NOMO-1 treated with DMSO at 0.1 percent for 48 hours (cell line): ENCODE data around the gene PRRC1.

Source experiments
- DNase-seq: peaks from one replicate; lab custom pipeline; 2025; ENCODE audit not compliant: unreplicated experiment; lab: John Stamatoyannopoulos, UW

PRRC1 gene

DNA sequence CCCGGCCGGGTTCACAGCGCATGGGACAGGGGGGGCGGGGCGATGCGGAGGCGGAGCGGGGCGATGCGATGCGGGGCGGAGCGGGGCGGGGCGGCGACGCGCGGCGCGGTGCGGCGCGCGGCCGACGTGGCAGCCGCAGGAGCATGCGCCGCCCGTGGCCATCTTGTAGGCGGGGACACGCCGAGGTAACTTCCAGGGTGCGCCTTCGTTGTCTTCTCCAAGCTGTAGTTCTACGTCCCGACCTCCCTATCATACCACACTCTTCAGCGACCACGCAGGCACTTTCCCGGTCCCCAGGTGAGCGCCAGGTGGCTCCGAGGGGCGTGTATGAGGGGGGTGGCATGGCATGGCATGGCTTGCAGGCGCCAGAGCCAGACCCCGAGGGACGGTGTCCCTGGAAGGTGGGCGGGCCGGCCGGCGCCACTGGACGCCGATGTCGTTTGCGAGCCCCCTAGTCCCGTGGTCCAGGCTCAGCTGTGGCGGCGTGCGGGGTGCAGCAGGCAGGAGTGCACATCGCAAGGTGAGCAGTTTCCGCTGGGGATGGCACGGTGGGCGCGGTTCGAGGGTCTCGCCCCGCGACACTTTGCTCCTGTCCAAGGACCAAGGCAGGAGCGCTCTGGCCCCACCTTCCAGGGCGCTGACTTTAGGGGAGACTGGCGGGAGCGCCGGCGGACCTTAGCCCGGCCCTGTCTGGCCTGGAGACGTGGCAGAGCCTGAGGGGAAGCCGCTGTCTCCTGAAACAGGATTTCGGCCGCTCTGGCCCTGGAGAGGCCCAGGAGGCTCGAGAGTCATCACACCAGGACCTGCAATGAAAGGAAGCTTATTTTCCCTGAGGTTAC lies at the start of gene PRRC1:
TSS of gene PRRC1 (plus strand) at position 161 of the 839 bp plus-strand sequence. CDS start 5,840 bp downstream, outside the sequence.
- DNase-seq = peak; percentile 80

DNA sequence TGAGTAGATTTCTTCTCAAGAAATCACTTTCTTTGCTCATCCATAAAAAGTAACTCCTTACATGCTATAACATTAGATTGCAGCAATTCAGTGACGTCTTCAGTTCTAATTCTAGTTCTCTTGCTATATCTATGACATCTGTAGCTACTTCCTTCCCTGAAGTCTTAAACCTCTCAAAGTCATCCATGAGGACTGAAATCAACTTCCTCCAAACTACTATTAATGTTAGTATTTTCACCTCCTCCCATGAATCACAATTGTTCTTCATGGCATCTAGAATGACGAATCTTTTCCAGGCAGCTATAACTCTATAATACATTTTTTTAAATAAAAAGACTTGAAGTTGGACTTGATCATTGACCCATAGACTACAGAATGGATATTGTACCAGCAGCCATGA lies 46.2 kb upstream of the PRRC1 start:
- no peak for DNase-seq

DNA sequence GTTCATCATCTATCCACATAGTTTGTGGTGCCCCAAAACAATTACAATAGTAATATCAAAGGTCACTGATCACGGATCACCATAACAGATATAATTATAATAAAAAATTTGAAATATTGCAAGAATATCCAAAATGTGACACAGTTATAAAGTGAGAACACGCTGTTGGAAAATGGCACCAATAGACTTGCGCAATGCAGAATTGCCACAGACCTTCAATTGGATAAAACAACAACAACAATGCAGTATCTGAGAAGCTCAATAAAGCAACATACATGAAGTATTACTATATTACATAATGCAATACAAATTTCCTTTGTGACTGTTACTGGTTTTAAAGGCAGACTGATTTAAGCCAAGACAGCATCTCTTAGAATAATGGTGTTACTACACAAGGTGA lies 44.7 kb upstream of the PRRC1 start:
- no peak for DNase-seq

- no peak for DNase-seq
Observed at GRCh38 chr5:127486471-127486870, 31.0 kb upstream of the PRRC1 start.

DNA sequence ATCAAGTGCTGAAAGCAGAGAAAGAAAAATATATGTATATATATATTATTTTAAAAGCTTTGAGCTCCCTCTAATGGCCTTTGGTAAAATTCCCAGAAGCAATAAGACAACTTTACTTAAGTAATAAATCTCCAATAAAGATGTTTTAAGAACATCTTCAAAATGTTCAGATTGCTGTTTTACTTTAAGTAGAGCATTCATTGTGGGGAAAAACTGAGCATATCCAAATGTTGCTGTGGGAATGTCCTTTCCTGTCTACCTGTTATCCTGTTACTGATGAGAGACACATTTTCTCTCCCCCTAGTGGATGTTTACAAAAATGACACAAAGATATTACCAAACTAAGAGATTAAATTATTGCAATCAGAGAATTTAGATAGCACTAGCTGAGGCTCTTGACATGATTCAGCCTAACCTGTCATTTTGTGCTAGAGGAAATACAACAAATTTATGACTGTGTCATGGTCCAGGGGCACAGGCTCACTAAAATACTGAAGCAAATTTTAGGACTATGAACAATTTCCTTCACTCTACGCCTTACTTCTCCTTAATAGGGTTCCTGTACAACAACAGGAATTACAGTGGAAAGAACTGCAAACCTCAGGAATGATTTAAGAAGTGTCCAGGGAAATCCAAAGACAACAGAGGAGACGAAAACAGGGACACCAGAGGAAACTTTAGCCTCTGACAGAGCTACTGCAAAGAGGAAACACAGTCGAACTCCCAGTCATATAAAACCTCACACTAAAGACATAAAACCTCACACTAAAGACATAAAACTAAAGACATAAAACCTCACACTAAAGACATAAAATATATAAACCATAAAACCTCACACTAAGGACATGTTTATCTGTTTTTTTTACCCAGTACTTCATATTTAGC lies 24.3 kb upstream of the PRRC1 start:
- peak; percentile 76 for DNase-seq

- no peak for DNase-seq
Observed at GRCh38 chr5:127498548-127498947, 18.9 kb upstream of the PRRC1 start.

GRCh38 chr5:127505905-127506304 lies 11.5 kb upstream of the PRRC1 start:
- DNase-seq = no peak

- no peak for DNase-seq
Observed at GRCh38 chr5:127506616-127507015, 10.8 kb upstream of the PRRC1 start.

DNA sequence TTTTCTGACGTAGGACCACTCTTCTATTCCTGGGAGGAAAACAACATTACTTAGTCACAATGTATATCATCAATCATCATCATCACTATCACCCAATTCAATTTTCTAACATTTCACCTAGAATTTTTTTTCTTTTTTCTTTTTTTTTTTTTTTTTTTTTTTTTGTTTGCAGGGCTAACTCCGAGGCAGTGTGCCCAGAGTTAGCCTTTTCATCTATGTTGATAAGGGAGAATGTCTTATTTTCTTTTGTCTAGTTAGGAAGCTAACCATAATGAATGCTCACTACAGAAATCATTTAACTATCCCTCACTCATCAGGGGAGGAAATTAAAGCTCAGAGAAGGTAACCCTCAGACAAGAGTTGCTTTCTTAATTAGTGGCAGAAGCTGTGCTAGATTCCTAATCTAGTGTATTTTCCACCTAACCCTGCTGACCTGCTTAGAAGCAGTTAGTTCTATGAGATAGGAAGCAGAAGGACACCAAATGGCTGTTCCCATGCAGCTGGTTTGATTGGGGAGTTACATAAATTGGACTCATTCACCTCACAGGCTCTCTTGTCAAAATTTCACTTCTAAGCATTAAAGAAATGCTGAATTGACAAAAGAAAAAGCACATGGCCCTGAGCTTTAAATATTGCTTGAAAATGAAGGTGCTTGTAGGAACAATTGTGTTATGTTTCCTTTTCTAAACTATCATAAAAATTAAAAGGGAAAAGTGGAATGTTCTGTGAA lies 8.6 kb upstream of the PRRC1 start:
- DNase-seq = no peak

GRCh38 chr5:127513408-127513970 lies 4.0 kb upstream of the PRRC1 start:
- DNase-seq = no peak

DNA sequence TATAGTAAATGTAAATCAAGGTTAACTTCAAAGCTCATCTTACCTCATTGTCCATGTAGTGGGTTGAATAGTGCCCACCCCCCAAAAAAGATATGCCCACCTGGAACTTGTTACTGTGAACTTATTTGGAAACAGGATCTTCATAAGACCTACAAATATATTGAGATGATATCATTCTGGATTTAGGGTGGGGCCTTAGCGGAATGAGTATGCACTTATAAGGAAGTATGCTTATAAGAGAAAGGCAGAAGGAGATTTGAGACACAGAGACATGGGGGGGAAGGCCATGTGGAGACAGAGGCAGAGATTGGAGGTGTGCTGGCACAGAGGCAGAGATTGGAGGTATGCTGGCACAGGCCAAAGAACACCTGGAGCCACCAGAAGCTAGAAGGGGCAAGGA lies 2.6 kb upstream of the PRRC1 start:
- DNase-seq = no peak

DNA sequence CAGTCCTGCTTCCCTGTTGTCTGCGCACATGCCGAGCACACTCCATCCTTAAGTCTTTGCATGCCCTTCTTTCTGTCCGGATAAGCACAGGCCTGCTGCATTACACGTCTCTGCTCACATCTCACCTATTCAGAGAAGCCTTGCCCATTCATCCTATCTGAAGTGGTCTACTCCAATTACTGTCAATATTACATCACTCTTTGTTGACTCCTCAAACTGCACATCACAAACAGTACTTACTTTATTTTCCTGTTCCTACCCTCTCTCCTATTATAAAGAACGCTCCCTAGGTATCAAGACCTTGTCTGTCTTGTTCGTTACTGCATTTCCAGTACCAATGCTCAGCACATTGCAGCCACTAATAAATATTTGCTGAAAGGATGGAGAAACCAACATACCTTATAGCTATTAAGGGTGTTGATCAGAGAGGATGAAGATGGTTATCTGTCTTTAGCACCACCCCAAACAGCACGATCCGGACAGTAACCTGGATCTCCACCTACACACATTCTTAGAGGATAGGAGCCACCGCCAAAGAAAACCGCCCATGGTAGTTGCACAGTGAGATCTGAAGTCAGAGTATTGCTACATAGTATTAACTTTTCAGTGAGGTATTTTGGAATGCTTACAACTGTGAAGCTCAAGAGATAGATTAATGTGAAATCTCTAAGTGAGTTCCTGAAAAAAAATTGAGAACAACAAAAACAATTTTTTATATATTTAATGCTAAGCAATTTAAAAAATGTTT lies 1.6 kb upstream of the PRRC1 start:
- DNase-seq = no peak

- DNase-seq = no peak
Observed at GRCh38 chr5:127517110-127517479, 345 bp upstream of the PRRC1 start.

DNA sequence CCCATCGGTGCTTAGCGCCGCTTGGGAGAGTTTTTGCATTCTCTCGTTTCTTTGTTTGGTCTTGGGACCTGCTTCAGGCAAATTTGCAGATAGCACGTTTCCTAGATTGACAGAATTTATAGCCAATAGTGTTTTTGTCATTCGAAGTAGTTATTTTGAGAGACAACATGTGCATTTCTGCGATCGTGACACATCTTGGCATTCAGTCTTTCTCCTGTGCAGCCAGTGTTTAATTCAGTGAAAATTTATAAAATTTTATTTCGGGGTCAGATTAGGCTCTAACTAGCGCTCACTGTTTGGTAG lies 830 bp downstream of the PRRC1 start:
- DNase-seq = no peak

GRCh38 chr5:127519527-127519926 lies 2.1 kb downstream of the PRRC1 start:
- no peak for DNase-seq

DNA sequence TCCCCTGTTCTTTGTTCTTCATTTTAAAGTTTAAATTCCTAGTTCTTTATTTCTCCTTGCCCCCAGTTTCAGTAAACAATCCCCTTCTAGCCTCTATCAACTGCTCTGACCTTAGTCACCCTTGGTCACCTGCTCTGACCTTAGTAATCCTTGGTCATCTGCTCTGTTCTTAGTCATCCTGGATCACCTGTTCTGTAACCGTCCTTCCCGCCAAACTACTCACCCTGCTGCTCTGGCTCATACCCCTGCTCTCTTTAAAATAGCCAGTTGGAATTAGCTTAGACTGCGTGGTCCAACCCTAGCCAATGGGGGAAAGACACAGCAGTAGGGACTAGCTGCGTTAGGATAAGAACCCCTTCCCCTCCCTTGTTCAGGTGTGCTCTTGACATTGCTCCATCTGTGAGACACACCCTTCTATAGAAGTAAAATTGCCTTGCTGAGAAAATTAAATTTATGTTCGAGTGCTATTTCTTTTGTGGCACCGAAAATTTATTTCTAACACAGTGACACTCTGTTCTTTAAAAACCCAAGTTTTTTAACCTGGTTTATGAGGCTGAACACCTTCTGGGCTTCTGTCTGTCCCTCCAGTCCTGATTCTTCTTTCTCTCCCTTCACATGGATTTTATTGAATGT lies 3.8 kb downstream of the PRRC1 start:
- DNase-seq = no peak

GRCh38 chr5:127525181-127525580 lies 7.7 kb downstream of the PRRC1 start:
- DNase-seq = no peak

- DNase-seq = no peak
Observed at GRCh38 chr5:127529904-127530682, 12.7 kb downstream of the PRRC1 start.

- DNase-seq = peak; percentile 37
Observed at GRCh38 chr5:127536687-127537086, 19.2 kb downstream of the PRRC1 start.
